NCI-H2196 treated with DMSO at 0.1 percent for 48 hours (cell line): ENCODE measurements around the gene TASP1.

Experiments used
- DNase-seq: peaks from one replicate; lab custom pipeline; 2025; ENCODE audit not compliant: unreplicated experiment; lab: John Stamatoyannopoulos, UW

Gene TASP1

DNA sequence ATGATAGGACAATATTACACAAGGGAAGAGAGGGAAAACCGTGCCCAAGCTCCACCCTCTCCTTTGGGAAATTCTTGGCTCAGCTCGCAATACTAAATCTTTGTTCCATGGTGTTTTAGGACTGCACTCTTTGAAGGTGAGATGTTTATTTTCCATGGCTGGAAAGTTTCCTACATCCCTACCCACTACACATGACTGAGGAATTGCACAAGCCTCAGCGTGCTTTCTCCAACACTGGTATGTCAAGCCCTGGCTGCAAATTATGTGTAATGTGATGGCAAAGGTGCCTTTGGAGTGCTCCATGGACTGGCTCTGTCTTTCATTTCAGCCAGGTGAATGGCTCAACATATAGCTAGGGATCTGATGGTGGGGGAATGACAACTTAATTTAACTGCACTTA is 283.3 kb downstream of the TASP1 start:
- no peak for DNase-seq

DNA sequence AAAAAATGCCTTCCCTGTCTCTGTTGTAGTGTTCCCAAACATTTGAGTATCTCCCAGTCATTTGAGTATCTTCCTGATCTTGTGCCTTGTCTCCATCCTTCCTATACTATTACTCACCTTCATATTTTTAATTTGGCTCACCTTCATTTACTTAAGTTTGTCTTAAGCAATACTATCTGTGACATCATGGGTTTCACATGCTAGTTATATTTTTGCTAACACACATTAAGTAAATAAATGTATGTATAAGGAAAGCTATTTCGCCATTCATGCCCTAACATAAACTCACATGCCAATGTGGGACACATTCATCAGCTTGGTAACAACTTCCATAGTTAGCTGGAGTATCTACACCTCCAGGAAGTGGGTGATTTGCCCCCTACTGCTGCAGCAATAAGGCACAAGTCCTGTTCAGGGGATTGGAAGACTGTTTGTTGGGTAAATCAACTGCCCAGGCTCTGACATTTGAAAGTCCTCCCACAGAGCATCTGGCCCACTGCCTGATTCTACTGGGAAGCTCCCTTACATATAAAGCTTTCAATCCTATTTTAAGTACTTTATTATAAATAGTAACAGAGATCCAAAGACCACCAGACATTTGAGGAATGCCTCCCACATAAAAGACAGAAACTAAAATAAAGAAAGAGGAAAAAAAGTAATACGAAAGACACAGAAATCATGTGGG is 285.3 kb downstream of the TASP1 start:
- no peak for DNase-seq

DNA sequence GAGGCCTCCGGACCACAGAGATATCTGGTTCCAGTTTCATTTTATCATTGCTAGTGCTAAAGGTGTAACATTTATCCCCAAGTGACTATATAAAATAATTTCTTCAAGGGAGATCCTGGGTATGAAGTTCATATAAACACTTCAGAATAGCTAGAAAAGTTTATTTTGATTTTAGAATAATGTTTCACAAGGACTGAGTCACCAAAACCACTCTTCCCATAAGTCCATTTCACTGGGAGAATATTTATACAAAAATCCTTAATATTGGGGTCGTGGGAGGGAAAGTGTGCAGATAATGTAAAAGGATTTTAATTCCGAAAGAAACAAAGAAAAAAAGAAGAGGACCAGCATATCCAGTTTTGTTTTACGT is 289.5 kb downstream of the TASP1 start:
- DNase-seq, result no peak

DNA sequence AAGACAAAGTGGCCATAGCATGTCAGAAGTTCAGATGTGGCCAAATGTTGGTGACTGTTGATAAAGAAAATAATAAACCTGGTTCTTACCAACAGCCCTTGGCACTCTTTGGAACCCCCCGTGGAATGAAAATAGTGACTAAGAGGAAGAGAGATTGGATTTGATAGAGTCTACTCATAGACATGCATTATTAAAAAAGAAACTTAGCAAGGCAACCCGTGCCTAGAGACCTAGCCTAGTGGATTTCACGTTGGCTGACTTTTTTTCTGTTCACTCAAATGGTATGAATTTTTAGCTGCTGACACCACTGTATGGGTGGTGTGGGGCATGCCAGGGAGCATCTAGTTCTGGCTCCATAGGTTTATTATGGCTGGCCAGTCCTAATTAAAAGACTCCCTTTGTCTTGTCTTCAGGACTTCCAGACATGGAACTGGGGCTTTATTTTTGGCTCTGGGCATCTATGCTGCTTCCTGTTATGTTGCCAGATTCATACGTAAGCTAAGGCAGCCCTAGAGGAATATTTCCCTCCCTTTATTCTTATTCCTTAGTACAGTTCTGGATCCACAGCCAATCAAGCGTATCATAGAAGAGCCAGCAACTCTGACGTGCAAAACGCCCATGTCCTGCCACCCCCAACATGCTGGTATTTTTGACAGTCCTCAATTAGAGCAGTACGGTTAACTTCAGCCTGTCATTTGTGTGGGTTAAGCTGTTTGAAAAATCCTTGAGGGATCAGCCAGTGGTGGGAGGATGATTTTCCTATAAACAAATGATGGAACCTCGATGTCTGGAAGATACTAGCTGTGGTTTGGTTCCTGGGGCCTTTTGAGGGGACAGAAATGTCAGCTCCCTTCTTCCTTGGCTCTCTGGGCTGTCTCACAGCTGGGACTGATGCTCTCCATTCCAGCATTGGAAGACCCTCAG is 290.2 kb downstream of the TASP1 start:
- no peak for DNase-seq

DNA sequence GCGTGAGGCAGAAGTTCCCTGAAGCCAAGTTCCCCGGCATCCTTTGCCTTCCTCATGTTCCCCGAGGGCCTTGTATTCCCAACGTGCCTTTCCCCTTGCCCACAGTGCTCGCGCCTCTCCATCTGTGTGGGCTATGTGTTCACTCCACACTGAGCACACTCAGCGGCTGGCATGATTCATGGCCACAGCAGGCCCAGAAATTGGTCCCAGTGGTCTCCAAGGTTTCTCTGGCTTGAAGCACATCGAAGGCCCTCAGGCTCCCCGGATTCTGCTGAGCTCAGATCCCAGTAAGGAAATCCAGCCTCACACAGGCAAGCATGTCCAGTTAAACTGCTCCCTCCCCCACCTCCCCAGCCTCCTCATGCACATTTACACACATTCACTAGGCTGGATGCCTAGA is 294.1 kb downstream of the TASP1 start:
- DNase-seq, result no peak

DNA sequence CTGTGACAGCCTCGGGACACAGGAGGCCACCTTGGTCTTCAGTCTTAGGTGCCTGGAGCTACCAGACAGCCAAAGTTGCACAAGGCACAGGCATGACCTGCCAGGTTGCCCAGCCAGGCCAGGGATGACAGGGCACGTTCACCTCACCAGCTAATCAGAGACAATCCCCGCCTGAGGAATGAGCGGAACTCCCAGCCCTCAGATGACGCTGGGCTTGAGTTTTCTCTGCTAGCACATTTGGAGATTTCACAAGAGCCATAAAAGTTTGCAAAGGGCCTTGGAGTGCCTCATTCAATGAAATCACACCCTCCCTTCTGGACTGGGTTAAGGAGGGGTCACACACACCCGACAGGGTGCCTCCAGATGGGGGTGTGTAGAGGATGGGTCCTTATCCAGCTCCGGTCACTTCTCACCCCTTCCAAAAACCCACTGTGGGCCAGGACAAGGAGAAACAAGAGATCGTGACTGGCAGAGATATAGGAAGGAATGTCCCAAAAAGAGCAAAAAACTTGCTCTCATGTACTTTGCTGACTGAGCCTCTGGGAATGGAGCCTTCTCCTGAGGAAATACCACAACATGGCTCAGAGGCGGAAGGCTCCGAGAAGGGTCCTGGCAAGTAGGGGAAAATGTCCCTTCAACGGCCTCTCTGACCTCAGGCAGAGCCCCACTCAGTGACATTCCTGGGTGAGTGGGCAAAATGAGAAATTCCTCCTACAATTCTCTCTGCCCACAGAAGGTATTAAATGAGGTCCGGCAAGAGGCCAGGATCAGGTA is 296.1 kb downstream of the TASP1 start:
- DNase-seq, result no peak

DNA sequence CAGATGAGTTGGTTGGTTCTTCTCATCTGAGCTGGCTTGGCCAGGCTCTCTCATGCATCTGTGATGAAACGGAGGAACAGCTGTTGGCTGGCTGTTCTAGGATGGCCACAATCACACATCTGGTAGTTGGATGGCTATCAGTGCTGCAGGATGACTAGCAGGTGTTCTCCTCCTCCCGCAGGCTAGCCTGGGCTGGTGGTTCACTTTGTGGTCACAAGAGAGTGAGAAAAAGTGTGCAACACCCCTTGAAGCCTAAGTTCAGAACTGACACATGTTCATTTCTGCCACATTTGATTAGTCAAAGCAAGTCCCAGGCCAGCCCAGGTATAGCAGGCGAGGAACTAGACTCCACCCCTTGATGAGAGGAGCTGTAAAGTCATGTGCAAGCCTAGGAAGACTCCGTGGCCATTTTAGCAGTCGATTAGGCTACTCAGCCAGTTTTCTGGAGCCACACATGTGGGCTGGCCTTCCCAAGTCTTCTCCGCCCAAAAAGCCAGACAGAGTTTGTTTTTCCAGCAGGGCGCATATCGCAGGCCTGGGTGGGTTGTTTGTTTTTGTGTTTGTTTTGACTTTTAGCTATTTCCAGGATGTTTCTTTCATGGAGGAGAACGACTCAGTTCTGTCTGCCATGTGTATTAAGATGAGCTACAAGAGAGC is 296.9 kb downstream of the TASP1 start:
- no peak for DNase-seq

DNA sequence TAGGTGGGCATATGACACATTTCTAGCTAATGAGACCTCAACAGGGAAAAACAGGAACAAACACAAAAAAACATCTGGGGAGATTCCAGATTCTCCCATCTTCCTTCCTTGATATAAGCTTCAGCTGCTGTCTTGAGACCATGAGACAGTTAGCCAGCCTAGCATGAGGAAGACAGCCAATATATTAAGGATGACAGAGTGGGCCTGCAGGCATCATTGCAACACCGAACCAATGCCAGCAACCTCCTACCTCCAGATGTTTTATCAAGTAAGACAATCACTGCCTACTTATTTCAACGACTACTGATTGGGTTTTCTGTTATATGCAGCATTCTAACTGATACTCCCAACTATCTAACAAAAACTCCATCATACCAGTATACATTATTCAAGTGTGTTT is 298.6 kb downstream of the TASP1 start:
- DNase-seq, result no peak
